DMS53 treated with DMSO at 0.1 percent for 48 hours (cell line): ENCODE measurements around the gene HIF1AN.
"Not testable (repeated sequence)": the region's sequence is repeated elsewhere in the genome, so short reads cannot be mapped to it uniquely, and the experiment has no call there.

Experiments
- DNase-seq: peaks from one replicate; lab custom pipeline; 2025; ENCODE audit not compliant: unreplicated experiment; lab: John Stamatoyannopoulos, UW

The HIF1AN gene

DNA sequence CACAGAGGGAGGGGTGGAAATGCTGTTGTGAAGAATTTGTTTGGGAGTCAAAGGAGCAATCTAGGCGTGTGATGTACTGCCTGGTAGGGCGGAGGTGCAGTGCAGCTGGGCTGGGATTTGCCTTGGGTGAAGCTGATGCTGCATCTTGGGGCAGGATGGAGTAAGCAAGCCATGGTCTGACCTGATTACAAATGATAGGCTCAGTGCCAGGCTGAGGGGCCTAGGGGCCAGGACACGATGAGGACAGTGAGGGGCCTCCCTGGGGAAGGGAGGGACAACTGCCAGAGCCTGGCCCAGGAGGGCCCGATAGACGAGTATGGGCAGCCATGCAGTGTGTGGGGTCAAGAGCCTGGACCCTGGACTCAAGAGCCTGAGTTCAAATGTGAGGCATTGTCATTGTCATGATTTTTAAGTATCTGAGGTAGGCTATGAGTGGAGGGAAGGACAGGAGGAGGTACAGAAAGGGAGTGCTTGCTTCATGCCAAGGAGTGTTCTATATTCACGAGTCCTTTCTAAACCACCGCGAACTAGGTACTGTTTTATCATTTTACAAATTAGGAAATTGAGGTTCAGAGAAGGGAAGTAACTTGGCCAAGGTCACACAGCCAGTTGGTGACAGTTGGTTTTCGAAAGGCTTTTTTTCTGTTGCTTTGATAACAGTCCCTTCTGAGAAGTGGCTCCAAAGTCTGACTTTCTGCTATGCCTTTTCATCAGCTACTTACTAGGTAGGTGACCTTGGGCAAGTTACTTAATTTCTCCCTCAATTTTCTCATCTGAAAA, 29.7 kb downstream of the HIF1AN start:
- no peak for DNase-seq

DNA sequence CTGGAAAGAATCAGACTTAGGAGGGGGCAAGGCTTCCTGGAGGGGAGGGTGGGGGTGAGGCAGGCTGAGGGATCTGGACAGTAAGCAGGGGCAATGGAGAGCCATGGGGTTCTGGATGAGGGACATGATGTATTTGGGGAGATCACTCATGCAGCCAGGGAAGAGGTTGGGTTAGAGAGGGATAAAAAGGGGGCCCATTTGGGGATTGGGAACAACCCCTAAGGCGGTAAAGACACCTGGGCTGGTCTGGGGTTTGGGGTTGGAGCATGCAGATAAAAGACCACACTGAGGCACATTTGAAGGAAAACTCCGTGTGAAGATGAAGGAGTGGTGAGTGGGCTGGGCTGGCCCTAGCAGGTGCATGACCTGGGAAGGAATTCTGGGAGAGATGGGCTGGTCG, 30.8 kb downstream of the HIF1AN start:
- DNase-seq = no peak

DNA sequence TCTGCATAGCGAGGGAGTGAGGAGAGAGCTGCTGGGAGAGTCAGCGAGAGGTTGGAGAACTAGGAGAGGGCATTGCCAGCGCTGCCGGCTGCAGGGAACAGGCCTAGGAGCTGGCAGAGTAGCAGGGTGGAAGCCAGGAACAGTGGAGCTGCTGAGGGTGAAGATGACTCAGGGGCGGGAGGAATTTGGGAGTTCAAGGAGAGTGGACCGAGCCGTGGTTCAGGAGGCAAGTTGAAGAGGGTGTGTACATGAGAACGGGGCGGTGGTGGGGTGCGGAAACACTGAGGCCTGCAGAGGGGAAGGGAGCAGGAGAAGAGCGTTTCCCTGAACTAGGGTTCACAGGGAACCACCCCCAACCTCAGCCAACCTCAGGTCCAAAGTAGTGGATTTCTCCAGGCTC, 31.5 kb downstream of the HIF1AN start:
- DNase-seq = no peak

DNA sequence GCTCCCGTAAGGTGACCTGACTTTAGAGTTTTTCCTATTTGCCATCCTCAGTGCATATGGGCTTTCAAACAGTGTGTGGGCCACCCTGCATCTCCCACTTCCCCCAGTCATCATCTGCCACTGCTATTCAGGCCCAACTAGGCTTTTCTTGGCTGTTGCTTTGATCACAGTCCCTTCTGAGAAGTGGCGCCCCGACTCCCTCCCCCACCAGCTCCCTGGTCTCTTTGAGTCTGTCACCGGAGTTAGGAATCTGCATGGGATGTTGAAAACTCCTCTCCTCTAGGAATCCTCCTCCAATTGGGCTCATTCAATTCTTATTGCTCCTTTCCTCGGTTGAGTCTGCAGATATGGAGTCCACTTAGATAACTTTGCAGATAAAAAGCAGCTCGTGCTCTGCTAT, 32.1 kb downstream of the HIF1AN start:
- no peak for DNase-seq

DNA sequence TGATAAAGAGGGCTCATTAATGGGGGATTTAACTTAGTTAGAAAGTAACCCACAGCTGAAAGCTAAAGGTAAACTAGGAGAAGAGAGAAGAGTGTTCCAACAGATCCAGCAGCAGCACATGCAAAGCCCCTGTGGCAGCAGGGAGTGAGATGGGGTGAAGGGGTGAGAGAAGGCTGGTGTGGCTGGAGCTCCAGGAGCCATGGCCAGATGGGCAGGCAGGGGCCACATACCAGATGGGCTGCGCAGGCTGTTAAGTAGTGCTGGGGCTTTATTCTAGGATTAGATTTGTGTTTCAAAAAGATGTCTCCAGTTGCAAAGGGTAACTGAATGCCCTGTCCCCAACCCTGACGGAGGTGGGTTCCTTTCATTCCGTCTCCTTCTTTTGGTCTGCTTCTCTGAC, 33.2 kb downstream of the HIF1AN start:
- DNase-seq = no peak

GRCh38 chr10:100569687-100570481, 34.1 kb downstream of the HIF1AN start:
- DNase-seq = no peak

- no peak for DNase-seq
These were observed 34.8 kb downstream of the HIF1AN start for GRCh38 chr10:100570506-100570905.

DNA sequence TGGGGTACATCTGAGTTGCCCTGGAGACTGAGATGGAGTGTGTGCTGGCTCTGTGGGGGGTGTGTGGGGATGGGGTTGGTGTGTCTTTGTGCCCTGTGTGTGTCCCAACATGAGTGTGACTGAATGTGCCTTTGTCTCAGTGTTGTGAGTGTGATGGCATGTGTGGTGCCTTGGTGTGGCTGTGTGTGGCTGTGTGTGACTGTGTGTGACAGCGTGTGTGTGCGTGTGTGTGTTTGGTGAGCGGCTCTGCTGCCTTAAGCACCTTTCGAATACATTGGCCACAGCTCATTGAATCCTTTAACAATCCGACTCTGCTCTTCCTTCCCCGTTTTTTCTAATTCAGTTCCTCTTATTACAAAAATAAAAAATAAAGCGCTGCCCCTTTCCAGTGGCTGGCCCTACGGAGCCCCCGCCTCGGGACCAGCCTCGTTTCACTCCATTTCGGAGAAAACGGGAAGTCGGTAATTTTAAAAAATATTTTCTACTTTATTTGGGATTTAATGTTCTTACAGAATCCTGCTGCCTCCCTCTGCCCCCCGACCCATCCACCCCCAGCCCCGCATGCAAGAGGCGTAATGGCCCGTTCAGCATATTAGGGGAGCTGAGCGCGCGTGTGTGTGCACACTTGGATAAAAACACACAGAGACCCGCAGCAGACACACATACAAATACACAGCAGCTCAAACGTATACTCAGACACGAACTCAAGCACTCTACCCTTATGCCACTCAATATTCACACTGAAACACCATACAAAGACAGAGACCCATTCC, 35.5 kb downstream of the HIF1AN start:
- no peak for DNase-seq

DNA sequence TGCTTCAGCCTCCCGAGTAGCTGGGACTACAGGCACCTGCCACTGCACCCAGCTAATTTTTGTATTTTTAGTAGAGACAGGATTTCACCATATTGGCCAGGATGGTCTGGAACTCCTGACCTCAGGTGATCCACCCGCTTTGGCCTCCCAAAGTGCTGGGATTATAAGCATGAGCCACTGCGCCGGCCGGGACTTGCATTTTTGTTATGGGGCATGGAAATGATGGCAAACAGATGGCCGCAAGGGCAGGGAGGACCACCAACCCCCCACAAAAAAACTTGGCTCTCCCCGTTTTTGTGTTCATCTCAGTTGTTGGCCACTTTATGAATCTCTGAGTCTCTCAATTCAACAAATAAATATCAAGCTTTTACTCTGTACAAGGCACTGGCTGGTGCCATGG, 39.4 kb downstream of the HIF1AN start:
- not testable (repeated sequence) for DNase-seq

DNA sequence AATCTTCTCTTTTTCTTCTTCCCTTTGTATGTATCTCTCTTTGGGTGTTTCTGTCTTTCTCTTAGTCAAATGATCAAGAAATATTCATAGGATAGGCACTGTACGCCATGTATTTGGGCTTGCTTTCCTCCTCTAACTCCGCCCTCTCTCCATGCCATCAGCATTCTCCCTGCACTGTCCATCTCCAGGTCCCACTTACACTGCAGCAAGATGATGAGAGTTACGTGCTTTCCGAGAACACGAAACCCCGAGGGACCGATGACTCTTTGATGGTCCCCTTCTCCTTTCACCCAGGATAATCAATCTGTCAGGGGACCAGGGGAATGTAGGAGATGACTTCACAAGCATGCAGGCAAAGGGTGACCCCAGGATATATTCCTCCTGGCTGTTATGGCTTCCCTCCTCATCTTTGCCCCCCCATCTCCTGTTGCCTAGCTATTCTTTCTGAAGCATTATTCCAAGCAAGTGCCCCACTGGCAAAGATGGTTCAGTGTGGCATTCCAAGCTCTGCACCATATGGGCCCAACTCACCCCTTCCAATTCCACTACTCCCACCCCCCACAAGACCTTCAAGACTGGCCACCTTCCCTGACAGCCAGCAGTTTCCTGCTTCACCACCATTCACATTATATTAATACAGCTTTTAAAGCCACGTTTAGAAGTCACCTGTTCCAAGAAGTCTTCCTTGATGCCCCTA, 40.0 kb downstream of the HIF1AN start:
- DNase-seq = no peak

DNA sequence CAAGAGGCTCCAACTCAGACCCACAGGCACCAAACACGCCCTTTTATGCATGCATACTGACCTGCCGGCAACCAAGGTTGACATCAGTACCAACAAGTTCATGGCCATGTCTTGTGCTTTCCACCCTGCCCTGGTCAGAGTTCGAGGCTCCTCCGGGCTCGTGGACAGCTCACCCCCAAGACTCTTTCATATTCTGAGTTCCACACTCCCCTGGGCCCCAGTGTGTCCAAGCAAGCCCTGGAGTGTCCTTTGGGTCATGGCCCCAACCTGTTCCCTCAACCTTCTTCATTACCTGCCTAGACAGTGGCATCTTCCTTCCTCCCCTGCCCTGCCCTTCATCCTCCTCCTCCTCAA, 40.5 kb downstream of the HIF1AN start:
- DNase-seq = no peak

DNA sequence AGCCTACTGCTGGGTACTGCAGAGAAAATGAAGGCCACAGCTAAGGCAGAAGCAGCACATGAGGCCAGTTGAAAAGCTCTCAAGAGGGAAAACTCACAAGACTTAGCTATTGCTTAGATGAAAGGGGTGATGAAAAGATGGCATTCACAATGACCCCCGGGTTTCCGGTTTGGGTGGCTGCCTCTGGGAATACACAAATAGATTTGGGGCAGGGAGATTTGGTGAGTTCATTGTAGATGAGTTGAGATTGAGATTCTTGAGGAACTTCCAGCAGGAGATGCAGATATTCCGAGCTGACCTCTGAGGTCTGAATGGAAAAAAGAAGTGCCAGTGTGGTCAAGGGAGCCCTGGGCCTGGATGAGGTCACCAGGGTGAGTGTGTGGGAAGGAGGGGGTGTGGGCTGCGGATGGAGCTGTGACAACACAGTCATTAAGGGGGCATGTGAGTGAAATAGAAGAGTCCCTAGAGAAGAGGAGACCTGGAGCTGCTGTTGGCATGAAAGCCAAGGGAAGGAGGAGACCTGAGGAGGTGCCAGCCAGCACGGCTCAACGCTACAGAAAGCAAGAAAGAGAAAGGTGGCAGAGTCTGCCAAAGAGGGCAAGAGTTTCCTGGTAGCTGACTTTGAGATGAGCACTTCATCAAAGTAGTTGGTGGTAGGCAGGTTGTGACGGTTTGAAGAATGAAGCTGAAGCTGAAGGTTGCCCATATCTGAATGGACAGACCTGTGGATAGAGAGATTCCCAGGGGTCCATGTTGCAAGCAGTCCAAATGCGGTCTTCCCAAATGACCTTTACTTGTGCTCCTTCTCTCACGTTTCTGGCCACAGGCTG, 43.7 kb downstream of the HIF1AN start:
- no peak for DNase-seq

DNA sequence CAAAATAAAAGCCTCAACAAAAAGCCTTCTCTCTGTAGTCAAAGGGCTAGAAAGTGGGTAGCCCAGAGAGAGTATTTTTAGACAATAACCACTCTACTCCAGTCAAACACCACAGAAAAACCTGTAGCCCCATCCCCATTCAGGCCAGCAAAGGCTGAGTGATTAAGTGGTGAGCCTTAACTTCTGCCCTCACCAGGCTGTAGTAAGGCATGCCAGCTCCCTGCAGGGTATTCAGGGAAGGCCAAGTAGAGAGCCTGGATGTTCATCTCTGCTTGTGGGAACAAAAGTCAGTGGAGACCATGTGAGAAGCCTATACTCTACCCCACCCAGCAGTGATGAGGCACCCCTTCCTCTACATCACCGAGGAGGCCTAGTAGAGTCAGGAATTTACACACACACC, 51.2 kb downstream of the HIF1AN start:
- no peak for DNase-seq

- no peak for DNase-seq
These were observed 62.4 kb downstream of the HIF1AN start for GRCh38 chr10:100598166-100598565.

- DNase-seq = no peak
These were observed 64.5 kb downstream of the HIF1AN start for GRCh38 chr10:100600218-100600617.

GRCh38 chr10:100607439-100607838, 71.7 kb downstream of the HIF1AN start:
- DNase-seq = no peak
